ENCODE data around the gene RPL34. TPM values are rescaled to one million over a fixed set of nuclear protein-coding genes. Genes with fewer than 3 reads are reported as not detected.

Gene RPL34
- total RNA-seq, 3 donors from 2014 or later (not counting 1 experiment from before 2014, with no cell fraction given): 1,002 to 1,285 (median 1,229) TPM

GRCh38 chr4:108646706-108647105 is 26.3 kb downstream of the RPL34 start:
- no peaks in the 10 kb centered on the region for H3K36me3 Mint-ChIP-seq
- no peaks in the 10 kb centered on the region for H3K27me3 ChIP-seq (ENCODE audit: control insufficient read depth, insufficient read depth, low read length)
- ATAC-seq: no peak
- H3K9me3 ChIP-seq (ENCODE audit: control insufficient read depth, insufficient read depth, low read length): no peaks in the 10 kb centered on the region
- H3K27me3 Mint-ChIP-seq (ENCODE audit: low read depth in 2 of 2): peaks cover 0 to 6% of the 10 kb centered on the region in 2 donors
- no peak for DNase-seq
- H3K27ac Mint-ChIP-seq: no peak overlapping the region
- intact Hi-C loops (cut with micrococcal nuclease): no loop called here
- H3K4me3 ChIP-seq (ENCODE audit: low read length): no peak overlapping the region
- no peaks in the 10 kb centered on the region for H3K9me3 Mint-ChIP-seq
- no peak overlapping the region for H3K4me3 Mint-ChIP-seq
- 89% methylated on average over 3 of the region's 3 CpGs for WGBS (ENCODE audit: insufficient coverage)
- peaks cover 5% of the 10 kb centered on the region for H3K4me1 ChIP-seq (ENCODE audit: control insufficient read depth, insufficient read depth, low read length)
- peaks cover 18% of the 10 kb centered on the region in 2 donors for H3K4me1 Mint-ChIP-seq
- no peak for TF ChIP-seq CTCF (IDR thresholded peaks at IDR 0.05)
- H3K27ac ChIP-seq (ENCODE audit: low read length): no peak overlapping the region
- no peaks in the 10 kb centered on the region for H3K36me3 ChIP-seq (ENCODE audit: control insufficient read depth, insufficient read depth, low read length)

- Mint-ChIP-seq H3K4me3 (peak overlapping the region; percentile 98), H3K36me3 (no peaks in the 10 kb centered on the region), H3K9me3 (no peaks in the 10 kb centered on the region), H3K27ac (peak overlapping the region; percentile 89 to 95), H3K4me1 (peaks cover 36 to 37% of the 10 kb centered on the region in 2 donors), H3K27me3 (ENCODE audit: low read depth in 2 of 2) (peaks cover 0 to 6% of the 10 kb centered on the region in 2 donors)
- Histone ChIP-seq H3K27ac (ENCODE audit: low read length) (peak overlapping the region; percentile 87), H3K36me3 (ENCODE audit: control insufficient read depth, insufficient read depth, low read length) (no peaks in the 10 kb centered on the region), H3K9me3 (ENCODE audit: control insufficient read depth, insufficient read depth, low read length) (no peaks in the 10 kb centered on the region), H3K4me1 (ENCODE audit: control insufficient read depth, insufficient read depth, low read length) (peaks cover 5% of the 10 kb centered on the region), H3K4me3 (ENCODE audit: low read length) (peak overlapping the region; percentile 65), H3K27me3 (ENCODE audit: control insufficient read depth, insufficient read depth, low read length) (no peaks in the 10 kb centered on the region)
- ATAC-seq: no peak
- no peak for DNase-seq
- no peak for TF ChIP-seq CTCF (IDR thresholded peaks at IDR 0.05)
- intact Hi-C loops (cut with micrococcal nuclease): loop anchor here (1.0 kb wide), 1 partner anchor 30 kb away; the partner anchor contains the start of gene RPL34
- WGBS (ENCODE audit: insufficient coverage): 8% methylated on average over 5 of the region's 6 CpGs
Measured at GRCh38 chr4:108649863-108650211, 29.5 kb downstream of the RPL34 start.

GRCh38 chr4:108650212-108651013 is 30.0 kb downstream of the RPL34 start, which contains the start of gene OSTC:
OSTC (plus strand) TSS chr4:108650599; CDS start chr4:108650656, 57 bp downstream.
- peaks cover 5% of the 10 kb centered on the region for H3K4me1 ChIP-seq (ENCODE audit: control insufficient read depth, insufficient read depth, low read length)
- no peaks in the 10 kb centered on the region for H3K27me3 ChIP-seq (ENCODE audit: control insufficient read depth, insufficient read depth, low read length)
- intact Hi-C loops (cut with micrococcal nuclease): loop anchor here (1.0 kb wide), 1 partner anchor 30 kb away; the partner anchor contains the start of gene RPL34
- ATAC-seq: peak; percentile 91 to 92 (median 91)
- H3K9me3 ChIP-seq (ENCODE audit: control insufficient read depth, insufficient read depth, low read length): no peaks in the 10 kb centered on the region
- H3K4me3 Mint-ChIP-seq: peak within 1 kb of the TSS; percentile 98
- TF ChIP-seq CTCF (IDR thresholded peaks at IDR 0.05): no peak
- H3K9me3 Mint-ChIP-seq: no peaks in the 10 kb centered on the region
- no peaks in the 10 kb centered on the region for H3K36me3 Mint-ChIP-seq
- peak within 1 kb of the TSS; percentile 65 for H3K4me3 ChIP-seq (ENCODE audit: low read length)
- peak within 1 kb of the TSS; percentile 89 to 95 for H3K27ac Mint-ChIP-seq
- H3K27me3 Mint-ChIP-seq (ENCODE audit: low read depth in 2 of 2): peaks cover 0 to 6% of the 10 kb centered on the region in 2 donors
- peak within 1 kb of the TSS; percentile 87 for H3K27ac ChIP-seq (ENCODE audit: low read length)
- peaks cover under 1% of the 10 kb centered on the region for H3K36me3 ChIP-seq (ENCODE audit: control insufficient read depth, insufficient read depth, low read length)
- peak; percentile 89 to 96 for DNase-seq
- WGBS (ENCODE audit: insufficient coverage): under 1% methylated on average over 41 of the region's 45 CpGs
- H3K4me1 Mint-ChIP-seq: peaks cover 36 to 37% of the 10 kb centered on the region in 2 donors
